Measurements from ENCODE around the gene GRID1.

DNA sequence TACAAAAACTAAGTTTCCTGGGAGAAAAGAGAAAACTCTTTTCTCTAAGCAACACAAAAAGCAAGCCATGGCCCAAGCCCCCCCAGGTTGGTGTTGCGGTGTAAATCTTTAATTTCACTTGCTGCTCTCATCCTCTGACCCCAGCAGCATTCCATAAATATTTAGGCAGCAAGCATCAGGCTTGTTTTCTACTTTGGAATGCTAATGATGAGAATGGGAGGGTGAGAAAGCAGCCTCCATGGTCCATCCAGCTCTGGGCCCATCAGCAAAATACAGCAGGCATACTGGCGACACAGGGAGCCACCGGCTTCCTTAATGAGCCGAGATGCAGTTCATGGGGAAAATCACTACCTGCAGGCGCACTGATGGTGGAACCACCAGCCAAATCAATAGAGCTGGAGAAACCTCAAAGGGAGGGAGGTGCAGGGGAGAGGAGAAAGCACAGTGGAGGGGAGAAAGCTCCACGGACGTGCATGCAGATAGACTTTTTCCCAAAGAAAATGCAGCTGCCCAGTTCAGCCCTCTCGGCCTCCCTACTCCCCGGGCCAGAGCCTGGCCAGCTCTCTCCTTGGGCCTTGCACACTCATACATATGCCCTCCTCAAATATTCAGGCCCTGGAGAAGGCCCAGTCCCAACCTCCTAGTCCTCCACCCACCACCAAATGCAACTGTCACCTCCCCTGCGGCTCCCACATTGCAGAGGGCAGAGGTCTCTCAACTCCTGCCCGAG is 131.9 kb downstream of the GRID1 start:
- TF ChIP-seq, protein P1, sequence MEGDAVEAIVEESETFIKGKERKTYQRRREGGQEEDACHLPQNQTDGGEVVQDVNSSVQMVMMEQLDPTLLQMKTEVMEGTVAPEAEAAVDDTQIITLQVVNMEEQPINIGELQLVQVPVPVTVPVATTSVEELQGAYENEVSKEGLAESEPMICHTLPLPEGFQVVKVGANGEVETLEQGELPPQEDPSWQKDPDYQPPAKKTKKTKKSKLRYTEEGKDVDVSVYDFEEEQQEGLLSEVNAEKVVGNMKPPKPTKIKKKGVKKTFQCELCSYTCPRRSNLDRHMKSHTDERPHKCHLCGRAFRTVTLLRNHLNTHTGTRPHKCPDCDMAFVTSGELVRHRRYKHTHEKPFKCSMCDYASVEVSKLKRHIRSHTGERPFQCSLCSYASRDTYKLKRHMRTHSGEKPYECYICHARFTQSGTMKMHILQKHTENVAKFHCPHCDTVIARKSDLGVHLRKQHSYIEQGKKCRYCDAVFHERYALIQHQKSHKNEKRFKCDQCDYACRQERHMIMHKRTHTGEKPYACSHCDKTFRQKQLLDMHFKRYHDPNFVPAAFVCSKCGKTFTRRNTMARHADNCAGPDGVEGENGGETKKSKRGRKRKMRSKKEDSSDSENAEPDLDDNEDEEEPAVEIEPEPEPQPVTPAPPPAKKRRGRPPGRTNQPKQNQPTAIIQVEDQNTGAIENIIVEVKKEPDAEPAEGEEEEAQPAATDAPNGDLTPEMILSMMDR (IDR thresholded peaks at IDR 0.05 in 2 of 3, conservative IDR thresholded peaks at IDR 0.05 in 1 of 3; ENCODE audit: control insufficient read depth in 2 of 3, extremely low read depth in 1 of 3, insufficient read depth in 1 of 3, low read depth in 3 of 3, low read length in 3 of 3) = no peak
- TF ChIP-seq NFIC (IDR thresholded peaks at IDR 0.05; ENCODE audit: low read depth, low read length) (no peak), DPF2 (IDR thresholded peaks at IDR 0.05) (no peak), POLR2A (IDR thresholded peaks at IDR 0.05; ENCODE audit: low read depth, low read length) (no peak), RBBP5 (conservative IDR thresholded peaks at IDR 0.05) (no peak)
